ENCODE data around the gene HMGCS2. TPM values are rescaled to one million over a fixed set of nuclear protein-coding genes. Genes with fewer than 3 reads are reported as not detected.

HMGCS2 gene
- total RNA-seq, 4 donors from 2014 or later: 0.83 to 1.1 TPM; not detected in 2

DNA sequence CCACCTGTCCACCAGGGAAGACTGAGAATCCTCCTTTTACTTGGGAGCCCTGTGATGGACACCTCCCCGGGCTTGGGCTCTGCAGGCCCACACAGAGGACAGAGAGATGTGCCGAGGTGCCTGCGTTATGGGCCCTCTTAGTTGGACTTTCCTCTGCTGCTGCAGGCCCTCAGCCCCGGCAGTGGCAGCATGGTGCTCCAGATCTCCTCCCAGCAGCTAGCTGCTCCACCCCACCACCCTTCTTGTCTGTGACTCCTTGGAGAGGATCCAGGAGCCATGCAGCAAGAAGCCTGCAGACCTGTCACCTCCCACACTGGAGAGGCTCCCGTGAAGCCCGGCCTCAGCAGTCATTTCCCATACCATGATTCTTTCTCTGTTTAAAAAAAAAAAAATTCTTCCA, 29.6 kb downstream of the HMGCS2 start:
- H3K4me1 ChIP-seq: peaks cover 20 to 39% (median 30%) of the 10 kb centered on the region in 4 donors
- intact Hi-C loops (cut with DNase I): no loop called here
- H3K9me3 ChIP-seq: no peaks in the 10 kb centered on the region
- TF ChIP-seq, protein P1, sequence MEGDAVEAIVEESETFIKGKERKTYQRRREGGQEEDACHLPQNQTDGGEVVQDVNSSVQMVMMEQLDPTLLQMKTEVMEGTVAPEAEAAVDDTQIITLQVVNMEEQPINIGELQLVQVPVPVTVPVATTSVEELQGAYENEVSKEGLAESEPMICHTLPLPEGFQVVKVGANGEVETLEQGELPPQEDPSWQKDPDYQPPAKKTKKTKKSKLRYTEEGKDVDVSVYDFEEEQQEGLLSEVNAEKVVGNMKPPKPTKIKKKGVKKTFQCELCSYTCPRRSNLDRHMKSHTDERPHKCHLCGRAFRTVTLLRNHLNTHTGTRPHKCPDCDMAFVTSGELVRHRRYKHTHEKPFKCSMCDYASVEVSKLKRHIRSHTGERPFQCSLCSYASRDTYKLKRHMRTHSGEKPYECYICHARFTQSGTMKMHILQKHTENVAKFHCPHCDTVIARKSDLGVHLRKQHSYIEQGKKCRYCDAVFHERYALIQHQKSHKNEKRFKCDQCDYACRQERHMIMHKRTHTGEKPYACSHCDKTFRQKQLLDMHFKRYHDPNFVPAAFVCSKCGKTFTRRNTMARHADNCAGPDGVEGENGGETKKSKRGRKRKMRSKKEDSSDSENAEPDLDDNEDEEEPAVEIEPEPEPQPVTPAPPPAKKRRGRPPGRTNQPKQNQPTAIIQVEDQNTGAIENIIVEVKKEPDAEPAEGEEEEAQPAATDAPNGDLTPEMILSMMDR (IDR thresholded peaks at IDR 0.05): no peak
- no peak for TF ChIP-seq POLR2AphosphoS5 (IDR thresholded peaks at IDR 0.05)
- no peak for TF ChIP-seq POLR2A (IDR thresholded peaks at IDR 0.05; ENCODE audit: low read depth)
- no peak for TF ChIP-seq EP300 (IDR thresholded peaks at IDR 0.05)
- peaks cover 0 to 38% (median 17%) of the 10 kb centered on the region in 4 donors for H3K36me3 ChIP-seq
- no peak overlapping the region for H3K27ac ChIP-seq (replicated peaks in 1 of 4)
- no peak for DNase-seq (ENCODE audit: extremely low spot score)
- WGBS: 48% methylated on average over 2 of the region's 6 CpGs
- H3K27me3 ChIP-seq: no peaks in the 10 kb centered on the region
- no peak overlapping the region for H3K4me3 ChIP-seq

DNA sequence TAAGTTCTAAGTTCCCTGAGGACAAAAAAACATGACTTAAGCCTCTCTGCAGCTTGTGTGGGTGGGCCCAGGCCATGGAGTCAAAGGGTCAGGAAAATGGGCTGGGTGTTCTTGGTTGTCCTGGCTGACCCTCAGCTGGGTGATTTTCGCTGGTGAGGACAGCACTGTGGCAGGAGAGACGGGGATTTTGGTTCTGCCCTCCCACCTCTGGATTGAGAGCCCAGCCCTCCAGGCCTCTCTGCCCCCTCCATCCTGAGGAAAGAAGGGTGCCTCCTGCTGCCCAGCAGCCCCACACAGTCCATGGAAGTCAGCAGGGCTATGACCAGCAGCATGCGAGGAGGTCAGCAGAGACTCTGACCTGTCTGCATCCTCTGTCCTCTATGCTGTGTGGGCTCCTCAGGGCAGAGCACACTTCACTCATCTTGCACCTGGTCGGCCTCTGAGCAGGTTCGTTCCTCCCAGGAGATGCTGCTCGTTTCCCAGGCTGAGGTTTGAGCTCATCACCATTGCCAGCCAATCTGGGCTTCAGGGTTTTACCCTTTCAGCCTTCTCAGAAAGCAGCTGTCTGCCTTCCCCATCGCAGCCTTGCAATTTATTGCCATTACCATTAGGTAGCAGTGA, 30.5 kb downstream of the HMGCS2 start:
- Histone ChIP-seq H3K4me3 (no peak overlapping the region), H3K27ac (replicated peaks in 1 of 4) (no peak overlapping the region), H3K27me3 (no peaks in the 10 kb centered on the region), H3K36me3 (peaks cover 0 to 38% (median 17%) of the 10 kb centered on the region in 4 donors), H3K9me3 (no peaks in the 10 kb centered on the region), H3K4me1 (peaks cover 17 to 30% (median 21%) of the 10 kb centered on the region in 4 donors)
- no peak for DNase-seq (ENCODE audit: extremely low spot score)
- intact Hi-C loops (cut with DNase I): no loop called here
- TF ChIP-seq POLR2AphosphoS5 (IDR thresholded peaks at IDR 0.05) (no peak), POLR2A (IDR thresholded peaks at IDR 0.05; ENCODE audit: low read depth) (no peak), EP300 (IDR thresholded peaks at IDR 0.05) (no peak)
- TF ChIP-seq, protein P1 (IDR thresholded peaks at IDR 0.05): no peak
- whole genome bisulfite sequencing: 77% methylated on average over 6 of the region's 7 CpGs

DNA sequence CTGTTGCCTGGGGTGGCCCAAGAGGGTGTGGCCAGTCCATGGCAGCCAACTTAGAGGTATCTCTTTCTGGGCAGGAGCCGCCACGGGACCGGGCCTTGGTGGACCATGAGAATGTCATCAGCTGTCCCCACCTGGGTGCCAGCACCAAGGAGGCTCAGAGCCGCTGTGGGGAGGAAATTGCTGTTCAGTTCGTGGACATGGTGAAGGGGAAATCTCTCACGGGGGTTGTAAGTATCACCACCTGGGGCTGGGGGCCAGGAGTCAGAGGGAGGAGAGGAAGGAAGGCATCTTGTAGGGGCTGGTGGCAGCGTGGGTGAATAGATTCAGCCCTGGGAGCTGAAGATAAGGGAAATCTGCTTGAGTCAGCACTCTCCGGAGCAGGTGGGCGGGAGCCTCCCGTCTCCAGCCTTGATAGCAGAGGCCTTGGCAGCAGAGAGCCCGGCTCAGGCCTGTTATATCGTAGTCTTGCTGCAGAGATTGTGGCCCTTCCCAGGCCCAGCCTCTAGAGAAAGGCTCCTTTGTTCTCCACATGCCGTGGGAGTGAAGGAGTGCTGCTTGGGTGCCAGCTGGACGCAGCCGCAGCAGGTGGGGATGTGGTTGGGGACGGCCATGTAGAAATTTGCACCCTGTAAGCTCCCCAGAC, 31.5 kb downstream of the HMGCS2 start:
- no peak for DNase-seq (ENCODE audit: extremely low spot score)
- Histone ChIP-seq H3K4me3 (no peak overlapping the region), H3K9me3 (no peaks in the 10 kb centered on the region), H3K27ac (replicated peaks in 1 of 4) (no peak overlapping the region), H3K36me3 (peaks cover 0 to 38% (median 17%) of the 10 kb centered on the region in 4 donors), H3K4me1 (peaks cover 6 to 19% (median 12%) of the 10 kb centered on the region in 4 donors), H3K27me3 (no peaks in the 10 kb centered on the region)
- intact Hi-C loops (cut with DNase I): no loop called here
- 67% methylated on average over 16 of the region's 16 CpGs for WGBS
- TF ChIP-seq, protein P1 (IDR thresholded peaks at IDR 0.05): no peak
- no peak for TF ChIP-seq POLR2A (IDR thresholded peaks at IDR 0.05; ENCODE audit: low read depth)
- no peak for TF ChIP-seq POLR2AphosphoS5 (IDR thresholded peaks at IDR 0.05)
- no peak for TF ChIP-seq EP300 (IDR thresholded peaks at IDR 0.05)

DNA sequence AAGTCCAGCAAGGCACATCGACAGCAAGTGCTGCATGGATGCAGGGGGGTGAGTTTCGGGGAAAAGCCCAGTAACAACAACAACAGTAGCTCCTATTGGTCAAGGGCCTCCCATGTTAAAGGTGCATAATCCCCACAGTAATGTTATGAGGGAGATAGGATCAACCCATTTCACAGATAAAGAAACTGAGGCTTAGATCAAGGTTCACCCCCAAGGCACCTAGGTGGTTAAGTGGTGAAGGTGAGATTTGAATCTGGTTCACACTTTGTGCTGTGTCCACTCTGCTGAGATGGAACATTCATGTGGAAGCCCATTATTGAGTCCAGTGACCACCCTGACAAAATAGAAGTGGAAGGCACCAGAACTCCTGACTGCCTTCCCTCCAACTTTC, 32.1 kb downstream of the HMGCS2 start:
- Histone ChIP-seq H3K4me1 (peaks cover 1 to 14% (median 9%) of the 10 kb centered on the region in 4 donors), H3K27me3 (no peaks in the 10 kb centered on the region), H3K27ac (replicated peaks in 1 of 4) (no peak overlapping the region), H3K9me3 (no peaks in the 10 kb centered on the region), H3K4me3 (no peak overlapping the region), H3K36me3 (peaks cover 0 to 38% (median 19%) of the 10 kb centered on the region in 4 donors)
- TF ChIP-seq, protein P1 (IDR thresholded peaks at IDR 0.05): no peak
- WGBS: 95% methylated on average over 2 of the region's 2 CpGs
- intact Hi-C loops (cut with DNase I): no loop called here
- no peak for DNase-seq (ENCODE audit: extremely low spot score)
